H1 (cell line): ENCODE data around the gene FRK. TPM values are rescaled to one million over a fixed set of nuclear protein-coding genes. Genes with fewer than 3 reads are reported as not detected.

ENCODE experiments used
- CTCF ChIA-PET: fragments of 300-600 bp; sonication (Branson Sonifier 250); formaldehyde crosslinking; loops from one replicate; lab custom pipeline; 2021; ENCODE audit not compliant: partially characterized antibody; lab: Charles Lee
- POLR2A ChIA-PET: fragments of 300-600 bp; sonication (Branson Sonifier 250); formaldehyde crosslinking; loops from one replicate; lab custom pipeline; 2021; ENCODE audit warnings: inconsistent platforms; ENCODE audit not compliant: partially characterized antibody; lab: Charles Lee
- DNase-seq, 2 experiments: peaks; one replicate each; pipeline versions ENCODE4 v3.0.0 to v3.0.0-alpha.2; 2010 to 2022; ENCODE audit warnings: low spot score in 2 of 2, low read depth in 1 of 2, mixed read lengths in 1 of 2
- FAIRE-seq: peaks from 2 replicates; lab custom pipeline; 2011; peaks lifted over from hg19 to GRCh38; lab: Jason Lieb, UNC
- H2AFZ ChIP-seq: 2 replicates; pipeline ENCODE4 v1.8.1; 2012; ENCODE audit warnings: low read length, inconsistent platforms
- H2AK5ac ChIP-seq: 2 replicates; pipeline ENCODE4 v1.6.1; 2013; ENCODE audit warnings: low read depth, low read length
- H2BK120ac ChIP-seq: replicated peaks from 2 replicates; pipeline ENCODE3; 2013; ENCODE audit warnings: low read depth, low read length, inconsistent platforms
- H2BK12ac ChIP-seq: 2 replicates; pipeline ENCODE4 v1.6.1; 2013; ENCODE audit warnings: low read depth, low read length
- H2BK15ac ChIP-seq: 2 replicates; pipeline ENCODE4 v1.6.1; 2013; ENCODE audit warnings: low read length
- H2BK20ac ChIP-seq: 2 replicates; pipeline ENCODE4 v1.6.1; 2013; ENCODE audit warnings: low read length
- H2BK5ac ChIP-seq: 2 replicates; pipeline ENCODE4 v1.6.1; 2013; ENCODE audit warnings: low read depth, low read length
- H3K14ac ChIP-seq: 2 replicates; pipeline ENCODE4 v1.6.1; 2013; ENCODE audit warnings: inconsistent platforms; ENCODE audit not compliant: insufficient read length
- H3K18ac ChIP-seq: 2 replicates; pipeline ENCODE4 v1.6.1; 2013; ENCODE audit warnings: low read length; ENCODE audit errors: extremely low read depth
- H3K23ac ChIP-seq: 2 replicates; pipeline ENCODE4 v1.6.1; 2013; ENCODE audit warnings: inconsistent platforms; ENCODE audit not compliant: insufficient read length
- H3K23me2 ChIP-seq: 2 replicates; pipeline ENCODE4 v1.6.1; 2013; ENCODE audit warnings: low read depth, low read length
- H3K27ac ChIP-seq: 2 replicates; pipeline ENCODE4 v1.6.1; 2011; ENCODE audit warnings: low read depth, low read length, inconsistent platforms
- H3K27me3 ChIP-seq, 4 experiments: replicated peaks in 1 of 4; 1 replicate in 1 of 4; 2 replicates in 3 of 4; pipeline versions ENCODE4 v1.6.1 to v1.8.1; 2011 to 2013; ENCODE audit warnings: low read length in 3 of 4, mild to moderate bottlenecking in 3 of 4, inconsistent platforms in 2 of 4, mixed read lengths in 2 of 4, moderate library complexity in 1 of 4; ENCODE audit not compliant: control insufficient read depth in 3 of 4, insufficient read depth in 3 of 4; ENCODE audit errors: extremely low read depth in 1 of 4
- H3K36me3 ChIP-seq, 4 experiments: 2 replicates each; pipeline versions ENCODE4 v1.6.1 to v1.8.1; 2011 to 2013; ENCODE audit warnings: mild to moderate bottlenecking in 4 of 4, low read length in 3 of 4, moderate library complexity in 2 of 4, control low read depth in 1 of 4, inconsistent platforms in 1 of 4; ENCODE audit not compliant: insufficient read depth in 4 of 4, control insufficient read depth in 2 of 4
- H3K4ac ChIP-seq: replicated peaks from 2 replicates; pipeline ENCODE3; 2013; ENCODE audit warnings: low read length, low read depth, mixed read lengths, inconsistent platforms; ENCODE audit not compliant: insufficient read length
- H3K4me1 ChIP-seq, 4 experiments: replicated peaks in 1 of 4; 1 replicate in 1 of 4; 2 replicates in 3 of 4; pipeline versions ENCODE4 v1.6.1 to v1.8.1; 2011 to 2013; ENCODE audit warnings: low read length in 3 of 4, inconsistent platforms in 2 of 4, mixed read lengths in 1 of 4; ENCODE audit not compliant: insufficient read depth in 4 of 4, control insufficient read depth in 3 of 4
- H3K4me2 ChIP-seq, 2 experiments: 2 replicates each; pipeline versions ENCODE4 v1.6.1 to v1.8.1; 2011 to 2013; ENCODE audit warnings: low read depth in 2 of 2, low read length in 2 of 2, control low read depth in 1 of 2, inconsistent platforms in 1 of 2, mild to moderate bottlenecking in 1 of 2; ENCODE audit not compliant: insufficient read depth in 1 of 2
- H3K4me3 ChIP-seq, 4 experiments: fragments of 200-600, 300-600 bp in 1 of 4; sonication (generic), shearing (Covaris generic), sonication (Bioruptor Twin) in 1 of 4; 2 replicates each; pipeline versions ENCODE4 v1.5.1 to v1.8.1; 2011 to 2016; ENCODE audit warnings: low read length in 4 of 4, low read depth in 3 of 4, control low read depth in 2 of 4, inconsistent platforms in 2 of 4, mild to moderate bottlenecking in 2 of 4, mixed read lengths in 1 of 4, moderate library complexity in 1 of 4; ENCODE audit not compliant: insufficient read depth in 2 of 4; ENCODE audit errors: extremely low read depth in 1 of 4
- H3K56ac ChIP-seq: replicated peaks from 2 replicates; pipeline ENCODE3; 2013; ENCODE audit warnings: low read depth, mild to moderate bottlenecking, mixed read lengths, low read length, inconsistent platforms; ENCODE audit not compliant: insufficient read length
- H3K79me1 ChIP-seq: 2 replicates; pipeline ENCODE4 v1.6.1; 2013; ENCODE audit warnings: low read depth, low read length, control low read depth
- H3K79me2 ChIP-seq, 2 experiments: 2 replicates each; pipeline versions ENCODE4 v1.6.1 to v1.8.1; 2012 to 2013; ENCODE audit warnings: low read length in 2 of 2, mild to moderate bottlenecking in 2 of 2, inconsistent platforms in 1 of 2; ENCODE audit not compliant: insufficient read depth in 2 of 2, control insufficient read depth in 1 of 2
- H3K9ac ChIP-seq, 4 experiments: replicated peaks in 1 of 4; 1 replicate in 1 of 4; 2 replicates in 3 of 4; pipeline versions ENCODE4 v1.6.1 to v1.8.1; 2011 to 2013; ENCODE audit warnings: low read depth in 3 of 4, low read length in 3 of 4, control low read depth in 2 of 4, mild to moderate bottlenecking in 2 of 4, moderate library complexity in 2 of 4, inconsistent platforms in 1 of 4; ENCODE audit errors: extremely low read depth in 1 of 4
- H3K9me3 ChIP-seq, 2 experiments: 2 replicates each; pipeline versions ENCODE4 v1.6.1 to v1.8.1; 2012 to 2013; ENCODE audit warnings: mild to moderate bottlenecking in 2 of 2, moderate library complexity in 2 of 2, control low read depth in 1 of 2, inconsistent platforms in 1 of 2, low read depth in 1 of 2, low read length in 1 of 2, mixed read lengths in 1 of 2; ENCODE audit not compliant: insufficient read depth in 2 of 2
- H4K20me1 ChIP-seq, 2 experiments: replicated peaks in 1 of 2; 2 replicates each; pipeline versions ENCODE3 to v1.8.1; 2011 to 2013; ENCODE audit warnings: inconsistent platforms in 2 of 2, low read length in 2 of 2, mild to moderate bottlenecking in 1 of 2; ENCODE audit not compliant: insufficient read depth in 2 of 2, control insufficient read depth in 1 of 2
- H4K5ac ChIP-seq: 2 replicates; pipeline ENCODE4 v1.6.1; 2013; ENCODE audit warnings: low read length, low read depth, mixed read lengths, inconsistent platforms; ENCODE audit not compliant: insufficient read length
- H4K8ac ChIP-seq: 2 replicates; pipeline ENCODE4 v1.8.0; 2013; ENCODE audit warnings: mild to moderate bottlenecking, moderate library complexity, low read length, inconsistent platforms; ENCODE audit not compliant: insufficient read depth; ENCODE audit errors: extremely low read depth
- H4K91ac ChIP-seq: replicated peaks from 2 replicates; pipeline ENCODE3; 2013; ENCODE audit warnings: low read length, mixed read lengths, inconsistent platforms; ENCODE audit not compliant: insufficient read length
- BACH1 ChIP-seq: IDR thresholded peaks from 2 replicates; pipeline ENCODE4 v1.6.1; 2012; ENCODE audit warnings: low read length, improper control_type of control experiment
- BCL11A ChIP-seq, 2 experiments: IDR thresholded peaks; one replicate each; pipeline ENCODE4 v1.6.1; 2011; ENCODE audit warnings: low read depth in 2 of 2, low read length in 2 of 2, mild to moderate bottlenecking in 2 of 2
- EZH2 ChIP-seq: fragments of 200-600 bp; sonication (generic); IDR thresholded peaks from 2 replicates; pipeline ENCODE4 v1.7.1; 2012; ENCODE audit warnings: low read depth, mild to moderate bottlenecking, moderate library complexity, low read length, inconsistent platforms; ENCODE audit not compliant: severe bottlenecking
- JUN ChIP-seq: IDR thresholded peaks from 2 replicates; pipeline ENCODE4 v1.6.1; 2011; ENCODE audit warnings: low read depth, mild to moderate bottlenecking, improper control_type of control experiment, low read length
- KDM1A ChIP-seq: fragments of 200-600, 300-600 bp; sonication (generic); IDR thresholded peaks from 2 replicates; pipeline ENCODE4 v1.7.1; 2016; ENCODE audit warnings: mild to moderate bottlenecking, low read length, borderline replicate concordance
- POLR2A ChIP-seq, 2 experiments: IDR thresholded peaks; 1 replicate in 1 of 2; 2 replicates in 1 of 2; pipeline ENCODE4 v1.6.1; 2011; ENCODE audit warnings: low read depth in 2 of 2, low read length in 2 of 2, mild to moderate bottlenecking in 2 of 2; ENCODE audit errors: control extremely low read depth in 1 of 2
- RFX5 ChIP-seq: IDR thresholded peaks from 2 replicates; pipeline ENCODE4 v1.6.1; 2011; ENCODE audit warnings: low read depth, low read length, improper control_type of control experiment, borderline replicate concordance
- RNF2 ChIP-seq: fragments of 200-900, 300-1000 bp; sonication (generic); IDR thresholded peaks from 2 replicates; pipeline ENCODE4 v1.7.1; 2016; ENCODE audit warnings: borderline replicate concordance, low read depth, mild to moderate bottlenecking, antibody characterized with exemption, low read length; ENCODE audit not compliant: poor library complexity, severe bottlenecking; ENCODE audit errors: missing control alignments
- SRF ChIP-seq: IDR thresholded peaks from 2 replicates; pipeline ENCODE4 v1.6.1; 2011; ENCODE audit warnings: mild to moderate bottlenecking, low read depth, low read length, moderate library complexity
- TBP ChIP-seq: IDR thresholded peaks from 2 replicates; pipeline ENCODE4 v1.6.1; 2011; ENCODE audit warnings: low read depth, low read length, improper control_type of control experiment
- YY1 ChIP-seq: IDR thresholded peaks from 2 replicates; pipeline ENCODE4 v1.6.1; 2011; ENCODE audit warnings: low read depth, mild to moderate bottlenecking, low read length
- ZNF274 ChIP-seq: IDR thresholded peaks from 2 replicates; pipeline ENCODE4 v1.7.0; 2012; ENCODE audit warnings: low read length, borderline replicate concordance; ENCODE audit errors: extremely low read depth
- WGBS, 2 experiments: shearing (Covaris generic) in 1 of 2; methylation state at CpG; one replicate each; pipeline versions ENCODE4 v1.1.6 to v1.1.7; 2013 to 2015; ENCODE audit warnings: low lambda C conversion rate in 2 of 2, mixed read lengths in 2 of 2, inconsistent platforms in 1 of 2, low coverage in 1 of 2, missing lambda C conversion rate in 1 of 2; ENCODE audit not compliant: insufficient replicate concordance in 2 of 2, insufficient coverage in 1 of 2, insufficient read length in 1 of 2; ENCODE audit errors: extremely low coverage in 1 of 2, missing lambda C conversion rate in 1 of 2; 5-methylcytosine and 5-hydroxymethylcytosine counted together
- polyA plus RNA-seq, 7 experiments: library from polyadenylated mRNA; depleted of rRNA in 3 of 7; stranded (reverse) in 5 of 7; unstranded in 2 of 7; fragments of >200 nt in 5 of 7; fragments of 200-250 nt in 2 of 7; gene quantifications; 1 replicate in 5 of 7; 2 replicates in 1 of 7; 4 replicates in 1 of 7; pipeline versions ENCODE4 v1.2.1 to v1.2.3, GENCODE V29; 2011 to 2013; ENCODE audit warnings: missing spikeins in 2 of 7, mixed read lengths in 2 of 7
- total RNA-seq: library from RNA; stranded (reverse); fragmentation: NEBNext Ultra II Directional; extraction: Animal tissue kit (Norgen Biotek cat#: 25700); gene quantifications from 2 replicates; pipeline ENCODE4 v1.2.1, GENCODE V29; 2021

FRK gene
- total and polyA plus RNA-seq, 2 of the 8 experiments (the other 6 are each of a cell fraction or from before 2014, with no cell fraction given), result 0.11 to 0.24 TPM

GRCh38 chr6:115914098-115914497 lies 146.6 kb downstream of the FRK start:
- Histone ChIP-seq H4K91ac (no peak overlapping the region), H3K9ac (no peak overlapping the region)
- WGBS, 2 experiments, result 66% methylated on average over 2 of the region's 2 CpGs; no CpG with 5 or more reads in 1 of the 2 experiments

More at GRCh38 chr6:115914098-115914497, 146.6 kb downstream of the FRK start:
- Histone ChIP-seq H2BK12ac (no peak overlapping the region), H3K14ac (no peak overlapping the region), H3K9me3 (no peaks in the 10 kb centered on the region), H2AK5ac (no peak overlapping the region), H3K23ac (no peak overlapping the region), H3K27ac (no peak overlapping the region), H2AFZ (peak overlapping the region; percentile 63), H3K23me2 (no peaks in the 10 kb centered on the region), H3K4me3 (no peak overlapping the region), H3K4me1 (peaks cover 0 to 2% (median 0%) of the 10 kb centered on the region in 4 experiments; a peak in 1 of 7 replicates), H2BK5ac (no peak overlapping the region), H3K79me1 (no peaks in the 10 kb centered on the region), H3K4ac (no peak overlapping the region), H3K36me3 (no peaks in the 10 kb centered on the region), H2BK15ac (no peak overlapping the region), H3K56ac (no peak overlapping the region), H3K4me2 (no peak overlapping the region), H4K8ac (no peak overlapping the region), H2BK120ac (no peak overlapping the region), H4K20me1 (no peaks in the 10 kb centered on the region), H2BK20ac (no peak overlapping the region), H3K79me2 (no peaks in the 10 kb centered on the region), H3K18ac (no peak overlapping the region), H4K5ac (no peak overlapping the region), H3K27me3 (no peaks in the 10 kb centered on the region)
- ChIA-PET POLR2A (no interaction called here), CTCF (no interaction called here)
- peak; percentile 19 for FAIRE-seq
- no peak for TF ChIP-seq RFX5
- no peak for TF ChIP-seq POLR2A (IDR thresholded peaks at IDR 0.05; ENCODE audit: control extremely low read depth in 1 of 2, low read depth in 2 of 2, low read length in 2 of 2)
- no peak for TF ChIP-seq BACH1
- TF ChIP-seq TBP, result no peak
- no peak for TF ChIP-seq KDM1A
- TF ChIP-seq SRF, result no peak
- TF ChIP-seq RNF2, result no peak
- TF ChIP-seq JUN, result no peak
- TF ChIP-seq BCL11A (IDR thresholded peaks at IDR 0.05; ENCODE audit: low read depth in 2 of 2, low read length in 2 of 2), result no peak
- TF ChIP-seq YY1, result no peak
- no peak for TF ChIP-seq EZH2
- no peak for TF ChIP-seq ZNF274
- DNase-seq, result no peak
